Gastroesophageal sphincter (tissue), 3 donors: Measurements from ENCODE around the gene BPIFB4.

Experiments
- EP300 ChIP-seq: sonication (generic); formaldehyde crosslinking; IDR thresholded peaks from one replicate; pipeline ENCODE4 v1.6.1; 2017; ENCODE audit warnings: antibody characterized with exemption, mild to moderate bottlenecking
- POLR2A ChIP-seq, 2 donors: fragments of 450-650 bp; IDR thresholded peaks; one replicate each; pipeline ENCODE4 v1.6.1; 2017; ENCODE audit warnings: antibody characterized with exemption in 2 of 2, mild to moderate bottlenecking in 2 of 2, moderate library complexity in 1 of 2
- TF ChIP-seq, protein P1 (sequence below), 4 experiments: fragments of 200-600 bp in 2 of 4; fragments of 450-650 bp in 2 of 4; sonication (generic) in 1 of 4; IDR thresholded peaks; one replicate each; pipeline ENCODE4 v1.5.1; 2017 to 2019; ENCODE audit warnings: antibody characterized with exemption in 4 of 4, mild to moderate bottlenecking in 2 of 4, moderate library complexity in 2 of 4

DNA sequence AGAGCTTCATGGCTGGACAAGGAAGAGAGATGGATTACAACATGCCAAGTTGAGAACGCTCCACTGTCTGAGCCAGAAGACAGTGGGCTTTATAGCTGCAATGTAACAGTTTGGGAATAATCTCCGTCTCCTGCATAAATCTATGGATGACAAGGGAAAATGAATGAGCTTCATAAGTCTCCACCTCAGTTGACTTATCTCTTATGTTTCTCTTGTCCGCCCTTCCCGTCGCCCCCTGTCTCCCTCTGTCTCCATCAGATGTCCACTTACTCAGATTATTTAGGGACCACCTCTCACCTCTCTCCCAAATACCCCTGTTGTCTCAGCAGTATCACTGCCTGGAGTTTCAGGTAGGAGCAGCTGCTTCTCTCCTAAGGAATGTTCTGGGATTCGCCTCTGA lies 74.8 kb downstream of the BPIFB4 start:
- TF ChIP-seq, protein P1, sequence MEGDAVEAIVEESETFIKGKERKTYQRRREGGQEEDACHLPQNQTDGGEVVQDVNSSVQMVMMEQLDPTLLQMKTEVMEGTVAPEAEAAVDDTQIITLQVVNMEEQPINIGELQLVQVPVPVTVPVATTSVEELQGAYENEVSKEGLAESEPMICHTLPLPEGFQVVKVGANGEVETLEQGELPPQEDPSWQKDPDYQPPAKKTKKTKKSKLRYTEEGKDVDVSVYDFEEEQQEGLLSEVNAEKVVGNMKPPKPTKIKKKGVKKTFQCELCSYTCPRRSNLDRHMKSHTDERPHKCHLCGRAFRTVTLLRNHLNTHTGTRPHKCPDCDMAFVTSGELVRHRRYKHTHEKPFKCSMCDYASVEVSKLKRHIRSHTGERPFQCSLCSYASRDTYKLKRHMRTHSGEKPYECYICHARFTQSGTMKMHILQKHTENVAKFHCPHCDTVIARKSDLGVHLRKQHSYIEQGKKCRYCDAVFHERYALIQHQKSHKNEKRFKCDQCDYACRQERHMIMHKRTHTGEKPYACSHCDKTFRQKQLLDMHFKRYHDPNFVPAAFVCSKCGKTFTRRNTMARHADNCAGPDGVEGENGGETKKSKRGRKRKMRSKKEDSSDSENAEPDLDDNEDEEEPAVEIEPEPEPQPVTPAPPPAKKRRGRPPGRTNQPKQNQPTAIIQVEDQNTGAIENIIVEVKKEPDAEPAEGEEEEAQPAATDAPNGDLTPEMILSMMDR (IDR thresholded peaks at IDR 0.05): no peak
- TF ChIP-seq POLR2A (IDR thresholded peaks at IDR 0.05): no peak
- no peak for TF ChIP-seq EP300
